ENCODE data around the gene KRT38. TPM values are rescaled to one million over a fixed set of nuclear protein-coding genes. Genes with fewer than 3 reads are reported as not detected.

Gene KRT38
- total RNA-seq, 1 experiment from 2014 or later: not detected

DNA sequence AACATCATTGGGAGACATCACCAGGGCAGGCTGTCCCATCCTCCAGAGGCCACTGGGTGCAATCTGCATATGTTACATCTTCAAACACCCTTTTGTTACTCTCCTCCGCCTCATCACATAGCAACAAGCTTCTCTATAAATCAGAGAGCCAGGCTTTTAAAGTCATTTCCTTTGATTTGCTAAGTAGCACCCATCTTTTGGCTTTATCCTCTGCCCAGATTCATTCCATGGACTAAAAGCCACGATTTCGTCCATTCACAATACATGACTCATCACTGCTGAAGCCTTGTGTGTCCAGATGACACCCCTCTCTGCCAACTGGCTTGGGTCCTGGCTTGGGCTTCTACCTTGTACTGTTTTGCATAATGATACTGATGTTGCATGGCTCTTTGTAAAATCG lies 2.0 kb upstream of the KRT38 start:
- POLR2A ChIA-PET: no interaction called here
- CTCF ChIA-PET: interaction anchor here (1.5 kb wide), 1 partner anchor 106 kb away, joined by 6 read pairs; no protein-coding TSS in a partner anchor

DNA sequence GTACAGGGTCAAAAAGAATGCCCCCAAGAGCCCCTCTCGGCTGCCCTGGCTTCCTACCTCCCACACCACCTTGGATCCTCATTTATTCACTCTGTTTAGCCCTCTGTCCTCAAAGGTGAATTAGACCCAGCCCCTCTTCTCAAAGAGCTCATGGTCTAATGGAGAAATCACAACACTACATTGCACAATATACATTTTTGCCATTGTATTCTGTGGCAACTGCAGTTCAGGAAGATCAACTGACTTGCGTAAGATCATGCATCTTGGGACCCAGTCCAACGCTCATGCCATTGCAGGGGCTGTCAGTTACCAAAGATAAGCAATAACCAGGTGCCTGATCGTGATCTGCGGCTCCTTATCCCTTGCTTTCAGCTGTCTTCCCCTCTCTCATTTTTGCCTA lies 1.4 kb downstream of the KRT38 start:
- Mint-ChIP-seq H3K4me1 (0 out of 2 replicates have a peak, but pooled peaks cover 4% of the 10 kb centered on the region), H3K4me3 (no peak overlapping the region), H3K36me3 (no peaks in the 10 kb centered on the region), H3K9me3 (peaks cover 7% of the 10 kb centered on the region), H3K27me3 (ENCODE audit: low read depth) (peaks cover 6% of the 10 kb centered on the region), H3K27ac (no peak overlapping the region)
- TF ChIP-seq GABPB1 (CRISPR knock-in tag; IDR thresholded peaks at IDR 0.05) (peak; percentile 78), ZNF671 (CRISPR knock-in tag; IDR thresholded peaks at IDR 0.05) (no peak), SP1 (CRISPR knock-in tag; conservative IDR thresholded peaks at IDR 0.05) (no peak)
- ATAC-seq: no peak
- POLR2A ChIA-PET: no interaction called here
- no peak for DNase-seq (ENCODE audit: low spot score)
- CTCF ChIA-PET: interaction anchor here (1.1 to 1.9 kb wide), 2 partner anchors 22 to 209 kb away, joined by 3 to 9 read pairs; no protein-coding TSS in a partner anchor

More for the DNA sequence above, 2.0 kb upstream of the KRT38 start:
- DNase-seq (ENCODE audit: low spot score) (no peak), ATAC-seq (no peak)
- H3K36me3 Mint-ChIP-seq: no peaks in the 10 kb centered on the region
- TF ChIP-seq PRRX2 (CRISPR knock-in tag; IDR thresholded peaks at IDR 0.05): no peak
- peaks cover 9% of the 10 kb centered on the region for H3K27me3 Mint-ChIP-seq (ENCODE audit: low read depth)
- no peak overlapping the region for H3K4me3 Mint-ChIP-seq
- 0 out of 2 replicates have a peak, but pooled peaks cover 4% of the 10 kb centered on the region for H3K4me1 Mint-ChIP-seq
- no peak overlapping the region for H3K27ac Mint-ChIP-seq
- peaks cover 7% of the 10 kb centered on the region for H3K9me3 Mint-ChIP-seq

- peaks cover 6% of the 10 kb centered on the region for H3K27me3 Mint-ChIP-seq (ENCODE audit: low read depth)
- H3K4me1 Mint-ChIP-seq: 0 out of 2 replicates have a peak, but pooled peaks cover 2% of the 10 kb centered on the region
- peaks cover 7% of the 10 kb centered on the region for H3K9me3 Mint-ChIP-seq
- no peak overlapping the region for H3K27ac Mint-ChIP-seq
- DNase-seq (ENCODE audit: low spot score) (no peak), ATAC-seq (no peak)
- TF ChIP-seq RELA (CRISPR knock-in tag; IDR thresholded peaks at IDR 0.05; ENCODE audit: borderline replicate concordance) (no peak), HMGA2 (CRISPR knock-in tag; IDR thresholded peaks at IDR 0.05) (no peak)
- CTCF ChIA-PET: interaction anchor here (1.9 kb wide), 1 partner anchor 20 kb away, joined by 9 read pairs; no protein-coding TSS in a partner anchor
- POLR2A ChIA-PET: no interaction called here
- H3K4me3 Mint-ChIP-seq: no peak overlapping the region
- no peaks in the 10 kb centered on the region for H3K36me3 Mint-ChIP-seq
Measured at GRCh38 chr17:41437769-41438168, 3.0 kb downstream of the KRT38 start.

DNA sequence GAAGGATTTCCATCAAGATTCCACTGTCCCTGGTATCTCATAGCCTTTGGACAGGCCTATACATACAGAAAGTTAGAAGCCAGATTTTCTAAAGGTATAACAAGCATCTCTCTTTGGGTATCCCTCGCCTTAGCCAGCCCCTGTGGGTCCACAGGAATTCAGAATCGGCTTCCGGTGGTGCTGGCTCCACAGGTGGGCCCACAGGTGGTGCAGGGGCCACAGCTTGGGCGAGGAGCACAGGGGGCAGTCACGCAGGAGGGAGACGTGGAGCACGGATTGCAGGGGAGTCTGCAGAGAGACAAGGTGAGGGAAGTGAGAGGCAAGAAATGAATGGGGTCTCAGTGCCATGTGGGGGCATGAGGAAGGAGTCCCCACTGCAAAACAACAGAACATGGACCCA lies 3.5 kb downstream of the KRT38 start:
- POLR2A ChIA-PET: no interaction called here
- Mint-ChIP-seq H3K4me1 (no peaks in the 10 kb centered on the region), H3K9me3 (peaks cover 7% of the 10 kb centered on the region), H3K27ac (no peak overlapping the region), H3K4me3 (no peak overlapping the region), H3K36me3 (no peaks in the 10 kb centered on the region), H3K27me3 (ENCODE audit: low read depth) (peaks cover 6% of the 10 kb centered on the region)
- no peak for ATAC-seq
- TF ChIP-seq FOXP1 (CRISPR knock-in tag; IDR thresholded peaks at IDR 0.05; ENCODE audit: borderline replicate concordance) (no peak), ESRRA (CRISPR knock-in tag; IDR thresholded peaks at IDR 0.05; ENCODE audit: borderline replicate concordance) (no peak), GRHL2 (CRISPR knock-in tag; IDR thresholded peaks at IDR 0.05; ENCODE audit: insufficient replicate concordance, severe bottlenecking) (no peak), MLX (CRISPR knock-in tag; IDR thresholded peaks at IDR 0.05) (no peak), HMGA2 (CRISPR knock-in tag; IDR thresholded peaks at IDR 0.05) (no peak)
- DNase-seq (ENCODE audit: low spot score): no peak
- CTCF ChIA-PET: interaction anchor here (1.2 kb wide), 1 partner anchor 29 kb away, joined by 3 read pairs; no protein-coding TSS in a partner anchor

GRCh38 chr17:41434415-41434814 lies 6.4 kb downstream of the KRT38 start:
- H3K27me3 Mint-ChIP-seq (ENCODE audit: low read depth): no peaks in the 10 kb centered on the region
- POLR2A ChIA-PET: no interaction called here
- H3K27ac Mint-ChIP-seq: no peak overlapping the region
- ATAC-seq (no peak), DNase-seq (ENCODE audit: low spot score) (no peak)
- H3K9me3 Mint-ChIP-seq: no peaks in the 10 kb centered on the region
- H3K36me3 Mint-ChIP-seq: no peaks in the 10 kb centered on the region
- CTCF ChIA-PET: interaction anchor here (2.8 to 3.3 kb wide), 2 partner anchors 17 to 115 kb away, joined by 12 to 22 read pairs; no protein-coding TSS in a partner anchor
- no peak overlapping the region for H3K4me3 Mint-ChIP-seq
- H3K4me1 Mint-ChIP-seq: no peaks in the 10 kb centered on the region
- TF ChIP-seq TCF7 (CRISPR knock-in tag; IDR thresholded peaks at IDR 0.05; ENCODE audit: low read depth) (no peak), ZBTB21 (CRISPR knock-in tag; IDR thresholded peaks at IDR 0.05; ENCODE audit: borderline replicate concordance) (no peak), TEAD1 (CRISPR knock-in tag; IDR thresholded peaks at IDR 0.05) (no peak), ATF1 (CRISPR knock-in tag; IDR thresholded peaks at IDR 0.05) (no peak), KAT7 (CRISPR knock-in tag; IDR thresholded peaks at IDR 0.05; ENCODE audit: borderline replicate concordance) (no peak), NFYB (CRISPR knock-in tag; conservative IDR thresholded peaks at IDR 0.05; ENCODE audit: low read depth) (no peak), PRDM15 (CRISPR knock-in tag; IDR thresholded peaks at IDR 0.05) (no peak), OVOL2 (CRISPR knock-in tag; IDR thresholded peaks at IDR 0.05; ENCODE audit: borderline replicate concordance) (no peak), RORB (CRISPR knock-in tag; IDR thresholded peaks at IDR 0.05) (no peak), MLX (CRISPR knock-in tag; IDR thresholded peaks at IDR 0.05) (no peak)
- TF ChIP-seq, protein P1, sequence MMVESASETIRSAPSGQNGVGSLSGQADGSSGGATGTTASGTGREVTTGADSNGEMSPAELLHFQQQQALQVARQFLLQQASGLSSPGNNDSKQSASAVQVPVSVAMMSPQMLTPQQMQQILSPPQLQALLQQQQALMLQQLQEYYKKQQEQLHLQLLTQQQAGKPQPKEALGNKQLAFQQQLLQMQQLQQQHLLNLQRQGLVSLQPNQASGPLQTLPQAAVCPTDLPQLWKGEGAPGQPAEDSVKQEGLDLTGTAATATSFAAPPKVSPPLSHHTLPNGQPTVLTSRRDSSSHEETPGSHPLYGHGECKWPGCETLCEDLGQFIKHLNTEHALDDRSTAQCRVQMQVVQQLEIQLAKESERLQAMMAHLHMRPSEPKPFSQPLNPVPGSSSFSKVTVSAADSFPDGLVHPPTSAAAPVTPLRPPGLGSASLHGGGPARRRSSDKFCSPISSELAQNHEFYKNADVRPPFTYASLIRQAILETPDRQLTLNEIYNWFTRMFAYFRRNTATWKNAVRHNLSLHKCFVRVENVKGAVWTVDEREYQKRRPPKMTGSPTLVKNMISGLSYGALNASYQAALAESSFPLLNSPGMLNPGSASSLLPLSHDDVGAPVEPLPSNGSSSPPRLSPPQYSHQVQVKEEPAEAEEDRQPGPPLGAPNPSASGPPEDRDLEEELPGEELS (CRISPR knock-in tag; IDR thresholded peaks at IDR 0.05): no peak

Measured in WTC11 (cell line).